Adrenal gland (tissue), 12 donors: ENCODE results near the gene LPP. TPM values are rescaled to one million over a fixed set of nuclear protein-coding genes. Genes with fewer than 3 reads are reported as not detected.

Experiments
- DNase-seq, 7 donors: peaks; one replicate each; pipeline ENCODE4 v3.0.0-alpha.2; 2019 to 2020
- H3K27ac ChIP-seq, 5 donors: fragments of 200-600 bp; sonication (generic) in 4 of 5; 1 replicate in 3 of 5; 2 replicates in 2 of 5; pipeline versions ENCODE4 v1.5.1 to v1.8.0; 2016 to 2020; ENCODE audit warnings: mild to moderate bottlenecking in 1 of 5
- H3K27me3 ChIP-seq: fragments of 200-600 bp; 2 replicates; pipeline ENCODE4 v1.8.0; 2021
- H3K36me3 ChIP-seq, 2 donors: fragments of 200-600 bp; replicated peaks in 1 of 2; 1 replicate in 1 of 2; 2 replicates in 1 of 2; pipeline versions ENCODE4 v1.5.1 to v1.8.0; 2018 to 2022
- H3K4me1 ChIP-seq, 2 donors: fragments of 200-600 bp; replicated peaks in 1 of 2; 1 replicate in 1 of 2; 2 replicates in 1 of 2; pipeline versions ENCODE4 v1.5.1 to v1.8.0; 2018 to 2021
- H3K4me3 ChIP-seq, 4 donors: fragments of 200-600 bp; sonication (generic) in 3 of 4; one replicate each; pipeline ENCODE4 v1.5.1; 2016 to 2018
- H3K9me3 ChIP-seq, 3 donors: fragments of 200-600 bp; sonication (generic) in 1 of 3; replicated peaks in 1 of 3; 1 replicate in 2 of 3; 2 replicates in 1 of 3; pipeline versions ENCODE4 v1.5.1 to v1.8.0; 2016 to 2021
- POLR2A ChIP-seq, 2 donors: fragments of 450-650 bp; IDR thresholded peaks; one replicate each; pipeline ENCODE4 v1.6.1; 2017; ENCODE audit warnings: antibody characterized with exemption in 2 of 2, mild to moderate bottlenecking in 2 of 2, moderate library complexity in 1 of 2
- whole genome bisulfite sequencing, 4 donors: extraction: QIAGEN DNeasy Blood & Tissue Kit in 2 of 4; methylation state at CpG; one replicate each; pipeline versions ENCODE4 v1.1.5 to v1.1.7; 2013 to 2017; 5-methylcytosine and 5-hydroxymethylcytosine counted together
- intact Hi-C, 2 donors: fragments of 100-400 bp; cut with DNase I; formaldehyde crosslinking; loops; one replicate each; pipeline versions ENCODE4 v1.14.1 to v1.15.0; 2022 to 2023
- polyA plus RNA-seq, 3 donors: library from polyadenylated mRNA; stranded (reverse); fragments of 200-250 nt in 2 of 3; fragments of 350-450 nt in 1 of 3; fragmentation: Illumina TruSeq in 1 of 3; extraction: RNeasy Lipid Tissue Mini Kit (QIAGEN cat#74804) in 1 of 3; gene quantifications; one replicate each; pipeline ENCODE4 v1.2.3, GENCODE V29; 2013 to 2014
- total RNA-seq, 9 donors: library from RNA; depleted of rRNA in 4 of 9; stranded (reverse); fragments of >200 nt in 4 of 9; fragments of 120-200 nt in 1 of 9; fragmentation: NEBNext Ultra II Directional in 1 of 9; extraction: Animal tissue kit (Norgen Biotek cat#: 25700) in 1 of 9; gene quantifications; one replicate each; pipeline versions ENCODE4 v1.1.0 to v1.2.4, GENCODE V29; 2013 to 2023
- TF ChIP-seq, protein P1 (sequence below), 6 experiments: fragments of 450-650 bp in 4 of 6; fragments of 200-600 bp in 2 of 6; sonication (generic) in 1 of 6; IDR thresholded peaks; 1 replicate in 5 of 6; 2 replicates in 1 of 6; pipeline versions ENCODE4 v1.5.1 to v1.8.0; 2016 to 2021; ENCODE audit warnings: antibody characterized with exemption in 6 of 6, mild to moderate bottlenecking in 2 of 6, moderate library complexity in 1 of 6
- donor health status: healthy with polysubstance abuse.
- donor health status: Bipolar disorder and iron deficiency.
- donor health status: DM: yes; HTN: yes; CAD: no.
- donor health status: DM: no; HTN: no; CAD: no.
- donor health status: DM: no; HTN: no; CAD: no.
- donor health status: DM: yes; HTN: yes; CAD: no.

The LPP gene
- total and polyA plus RNA-seq, 12 donors: 7.0 to 170 (median 101) TPM

DNA sequence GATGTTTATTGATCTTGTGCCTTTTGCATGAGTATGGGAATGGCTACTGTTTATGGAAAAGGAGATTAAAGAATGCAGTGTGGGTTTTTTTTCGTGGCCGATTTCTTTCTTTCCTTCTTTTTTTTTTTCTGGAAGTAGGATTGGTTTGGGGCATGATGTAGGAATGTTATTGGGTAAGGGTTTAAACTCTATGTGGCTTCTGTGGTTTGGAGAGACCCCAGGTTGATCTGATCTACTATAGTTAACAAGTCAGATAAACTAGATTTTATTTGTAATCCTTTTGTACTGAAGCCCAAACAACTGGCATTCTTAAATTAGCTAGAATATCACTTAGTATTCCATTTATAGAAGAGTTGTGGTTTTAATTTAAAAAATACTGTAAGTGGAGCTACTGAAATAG lies 304.8 kb downstream of the LPP start:
- Histone ChIP-seq H3K4me3 (no peak overlapping the region), H3K27me3 (no peaks in the 10 kb centered on the region), H3K9me3 (no peaks in the 10 kb centered on the region), H3K4me1 (no peaks in the 10 kb centered on the region), H3K36me3 (no peaks in the 10 kb centered on the region), H3K27ac (no peak overlapping the region)
- WGBS, 4 donors: 41 to 67% (median 46%) methylated on average over 2 of the region's 2 CpGs
- TF ChIP-seq, protein P1, sequence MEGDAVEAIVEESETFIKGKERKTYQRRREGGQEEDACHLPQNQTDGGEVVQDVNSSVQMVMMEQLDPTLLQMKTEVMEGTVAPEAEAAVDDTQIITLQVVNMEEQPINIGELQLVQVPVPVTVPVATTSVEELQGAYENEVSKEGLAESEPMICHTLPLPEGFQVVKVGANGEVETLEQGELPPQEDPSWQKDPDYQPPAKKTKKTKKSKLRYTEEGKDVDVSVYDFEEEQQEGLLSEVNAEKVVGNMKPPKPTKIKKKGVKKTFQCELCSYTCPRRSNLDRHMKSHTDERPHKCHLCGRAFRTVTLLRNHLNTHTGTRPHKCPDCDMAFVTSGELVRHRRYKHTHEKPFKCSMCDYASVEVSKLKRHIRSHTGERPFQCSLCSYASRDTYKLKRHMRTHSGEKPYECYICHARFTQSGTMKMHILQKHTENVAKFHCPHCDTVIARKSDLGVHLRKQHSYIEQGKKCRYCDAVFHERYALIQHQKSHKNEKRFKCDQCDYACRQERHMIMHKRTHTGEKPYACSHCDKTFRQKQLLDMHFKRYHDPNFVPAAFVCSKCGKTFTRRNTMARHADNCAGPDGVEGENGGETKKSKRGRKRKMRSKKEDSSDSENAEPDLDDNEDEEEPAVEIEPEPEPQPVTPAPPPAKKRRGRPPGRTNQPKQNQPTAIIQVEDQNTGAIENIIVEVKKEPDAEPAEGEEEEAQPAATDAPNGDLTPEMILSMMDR (IDR thresholded peaks at IDR 0.05): no peak
- no peak for TF ChIP-seq POLR2A (IDR thresholded peaks at IDR 0.05)
- intact Hi-C loops: no loop called here
- no peak for DNase-seq

DNA sequence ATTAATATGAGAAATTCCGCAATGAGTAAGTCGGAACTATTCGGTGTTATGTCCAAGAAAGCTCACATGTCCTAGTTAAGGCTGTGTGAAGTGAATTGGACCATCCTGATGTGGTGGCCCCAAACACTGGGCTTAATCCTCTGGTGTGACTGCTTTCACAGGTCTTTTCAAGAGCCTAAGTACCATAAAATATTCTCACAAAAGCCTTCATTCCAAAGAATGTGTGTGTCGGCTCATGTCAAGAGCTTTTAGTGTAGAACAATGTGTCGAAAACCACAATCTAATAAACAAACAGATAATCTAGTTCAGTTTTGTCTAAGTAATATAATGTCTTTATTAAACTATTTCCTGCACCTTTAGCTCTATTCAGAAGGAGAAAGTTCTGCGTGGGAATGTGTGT lies 311.4 kb downstream of the LPP start:
- WGBS, 4 donors: 93 to 96% (median 94%) methylated on average over 6 of the region's 6 CpGs
- TF ChIP-seq, protein P1 (IDR thresholded peaks at IDR 0.05): no peak
- no peak for TF ChIP-seq POLR2A (IDR thresholded peaks at IDR 0.05)
- Histone ChIP-seq H3K36me3 (no peaks in the 10 kb centered on the region), H3K9me3 (no peaks in the 10 kb centered on the region), H3K4me1 (peaks cover 12 to 24% of the 10 kb centered on the region in 2 donors), H3K27me3 (no peaks in the 10 kb centered on the region), H3K27ac (no peak overlapping the region), H3K4me3 (no peak overlapping the region)
- intact Hi-C loops: no loop called here
- DNase-seq: no peak

DNA sequence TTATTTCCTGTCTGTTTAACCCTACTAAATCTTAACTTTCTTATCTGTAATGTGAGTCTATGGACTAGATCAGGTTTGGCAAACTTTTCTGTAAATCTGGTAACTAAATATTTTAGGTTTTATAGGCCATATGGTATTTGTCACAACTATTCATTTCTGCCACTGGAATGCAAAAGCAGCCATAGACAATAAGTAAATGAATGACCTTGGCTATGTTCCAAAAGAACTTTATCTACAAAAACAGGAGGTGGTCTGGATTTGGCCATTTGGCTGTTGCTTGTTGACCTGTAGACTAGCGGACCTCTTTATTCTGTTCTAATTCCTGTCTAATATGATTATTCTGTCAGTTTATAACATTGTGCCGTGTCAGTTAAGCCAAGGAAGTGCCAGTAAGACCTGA lies 314.2 kb downstream of the LPP start:
- WGBS, 4 donors: 54 to 67% (median 61%) methylated on average over 2 of the region's 2 CpGs
- peaks cover 12 to 42% of the 10 kb centered on the region in 2 donors for H3K4me1 ChIP-seq
- peak overlapping the region in 4 of 5 donors; percentile 33 to 81 (median 56) for H3K27ac ChIP-seq

DNA sequence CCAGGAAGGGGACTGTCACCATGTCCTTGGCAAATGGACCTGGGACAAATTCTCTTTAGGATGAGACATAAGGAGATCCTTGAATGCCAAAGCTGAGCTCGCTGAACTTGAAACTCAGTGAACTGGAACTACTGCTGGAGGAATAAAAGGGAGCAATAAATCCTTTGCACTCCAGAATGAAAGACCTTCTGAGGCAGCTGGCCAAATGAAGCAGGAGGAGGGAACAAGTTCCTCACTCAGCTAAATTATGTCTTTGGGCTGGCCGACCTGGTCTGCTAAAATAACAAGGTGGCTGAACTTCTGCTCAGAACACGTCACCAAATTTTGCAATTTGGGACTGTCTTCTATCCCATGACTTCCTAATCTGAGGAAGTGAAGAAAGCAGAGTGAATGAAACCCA lies 314.7 kb downstream of the LPP start:
- H3K4me3 ChIP-seq: no peak overlapping the region
- peak; percentile 66 to 91 (median 76) for DNase-seq
- H3K27ac ChIP-seq: peak overlapping the region in 4 of 5 donors; percentile 42 to 81 (median 56)
- H3K27me3 ChIP-seq: no peaks in the 10 kb centered on the region
- WGBS, 4 donors: 36 to 40% (median 37%) methylated on average over 3 of the region's 3 CpGs
- H3K36me3 ChIP-seq: no peaks in the 10 kb centered on the region
- peaks cover 12 to 42% of the 10 kb centered on the region in 2 donors for H3K4me1 ChIP-seq
- no peaks in the 10 kb centered on the region for H3K9me3 ChIP-seq
- no peak for TF ChIP-seq POLR2A (IDR thresholded peaks at IDR 0.05)
- TF ChIP-seq, protein P1 (IDR thresholded peaks at IDR 0.05): no peak
- intact Hi-C loops: no loop called here

More for the DNA sequence above, 314.2 kb downstream of the LPP start:
- TF ChIP-seq, protein P1 (IDR thresholded peaks at IDR 0.05): no peak
- no peak for TF ChIP-seq POLR2A (IDR thresholded peaks at IDR 0.05)
- Histone ChIP-seq H3K27me3 (no peaks in the 10 kb centered on the region), H3K36me3 (no peaks in the 10 kb centered on the region), H3K9me3 (no peaks in the 10 kb centered on the region), H3K4me3 (no peak overlapping the region)
- intact Hi-C loops: no loop called here
- no peak for DNase-seq
